Parathyroid adenoma (tissue), 2 donors: ENCODE data around the gene ADAMTS16.

Experiments used
- H2AFZ ChIP-seq: fragments of 300-600 bp; sonication (generic); one replicate; pipeline ENCODE4 v1.7.0; 2017; ENCODE audit warnings: antibody characterized with exemption, mild to moderate bottlenecking
- H3K27ac ChIP-seq: fragments of 300-600 bp; sonication (generic); one replicate; pipeline ENCODE4 v1.7.0; 2017
- H3K27me3 ChIP-seq: fragments of 300-600 bp; sonication (generic); one replicate; pipeline ENCODE4 v1.7.0; 2017; ENCODE audit warnings: low read length; ENCODE audit not compliant: control insufficient read depth, insufficient read depth
- H3K36me3 ChIP-seq: fragments of 300-600 bp; sonication (generic); one replicate; pipeline ENCODE4 v1.7.0; 2017; ENCODE audit warnings: low read length; ENCODE audit not compliant: control insufficient read depth, insufficient read depth
- H3K4me1 ChIP-seq: fragments of 300-600 bp; sonication (generic); one replicate; pipeline ENCODE4 v1.7.0; 2017; ENCODE audit warnings: control low read depth
- H3K4me2 ChIP-seq: fragments of 300-600 bp; sonication (generic); one replicate; pipeline ENCODE4 v1.7.0; 2017; ENCODE audit warnings: low read length
- H3K4me3 ChIP-seq: fragments of 300-600 bp; sonication (generic); one replicate; pipeline ENCODE4 v1.7.0; 2017; ENCODE audit warnings: low read depth, low read length
- H3K79me2 ChIP-seq: fragments of 300-600 bp; sonication (generic); one replicate; pipeline ENCODE4 v1.7.0; 2017; ENCODE audit warnings: control low read depth
- H3K9ac ChIP-seq: fragments of 300-600 bp; sonication (generic); one replicate; pipeline ENCODE4 v1.7.0; 2017; ENCODE audit warnings: mild to moderate bottlenecking
- H3K9me3 ChIP-seq: fragments of 300-600 bp; sonication (generic); one replicate; pipeline ENCODE4 v1.7.0; 2017; ENCODE audit warnings: low read length; ENCODE audit not compliant: control insufficient read depth
- TF ChIP-seq, protein P1 (sequence below): fragments of 300-600 bp; sonication (generic); IDR thresholded peaks from one replicate; pipeline ENCODE4 v1.7.0; 2017; ENCODE audit warnings: antibody characterized with exemption, mild to moderate bottlenecking
- donor health status: primary hyperparathyroidism.

Gene ADAMTS16

DNA sequence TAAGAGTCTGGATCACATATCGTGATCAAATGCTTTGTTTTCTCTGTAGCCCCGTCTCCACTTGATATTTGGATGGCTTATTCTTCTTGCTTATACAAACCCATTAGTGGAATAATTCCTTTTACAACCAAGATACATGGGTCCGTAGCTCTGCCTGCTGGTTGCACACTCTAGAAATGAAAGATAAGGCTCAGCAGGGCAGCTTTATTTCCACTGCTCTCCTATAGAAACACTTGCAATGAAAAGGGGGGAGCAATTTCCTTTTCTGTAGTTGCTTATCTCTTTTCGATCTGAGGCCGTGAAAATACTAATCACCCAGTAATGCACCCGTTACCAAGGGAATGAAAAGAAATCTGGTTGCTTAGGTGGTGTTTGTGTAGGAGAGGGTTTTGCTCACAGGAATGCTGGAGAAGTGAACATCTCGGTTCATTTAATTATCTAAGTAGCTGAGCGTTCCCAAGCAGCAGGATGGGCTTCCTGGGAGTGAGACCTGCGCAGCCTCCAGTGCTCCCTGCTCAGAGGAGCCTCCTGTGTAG is 131.7 kb downstream of the ADAMTS16 start:
- TF ChIP-seq, protein P1, sequence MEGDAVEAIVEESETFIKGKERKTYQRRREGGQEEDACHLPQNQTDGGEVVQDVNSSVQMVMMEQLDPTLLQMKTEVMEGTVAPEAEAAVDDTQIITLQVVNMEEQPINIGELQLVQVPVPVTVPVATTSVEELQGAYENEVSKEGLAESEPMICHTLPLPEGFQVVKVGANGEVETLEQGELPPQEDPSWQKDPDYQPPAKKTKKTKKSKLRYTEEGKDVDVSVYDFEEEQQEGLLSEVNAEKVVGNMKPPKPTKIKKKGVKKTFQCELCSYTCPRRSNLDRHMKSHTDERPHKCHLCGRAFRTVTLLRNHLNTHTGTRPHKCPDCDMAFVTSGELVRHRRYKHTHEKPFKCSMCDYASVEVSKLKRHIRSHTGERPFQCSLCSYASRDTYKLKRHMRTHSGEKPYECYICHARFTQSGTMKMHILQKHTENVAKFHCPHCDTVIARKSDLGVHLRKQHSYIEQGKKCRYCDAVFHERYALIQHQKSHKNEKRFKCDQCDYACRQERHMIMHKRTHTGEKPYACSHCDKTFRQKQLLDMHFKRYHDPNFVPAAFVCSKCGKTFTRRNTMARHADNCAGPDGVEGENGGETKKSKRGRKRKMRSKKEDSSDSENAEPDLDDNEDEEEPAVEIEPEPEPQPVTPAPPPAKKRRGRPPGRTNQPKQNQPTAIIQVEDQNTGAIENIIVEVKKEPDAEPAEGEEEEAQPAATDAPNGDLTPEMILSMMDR: no peak

DNA sequence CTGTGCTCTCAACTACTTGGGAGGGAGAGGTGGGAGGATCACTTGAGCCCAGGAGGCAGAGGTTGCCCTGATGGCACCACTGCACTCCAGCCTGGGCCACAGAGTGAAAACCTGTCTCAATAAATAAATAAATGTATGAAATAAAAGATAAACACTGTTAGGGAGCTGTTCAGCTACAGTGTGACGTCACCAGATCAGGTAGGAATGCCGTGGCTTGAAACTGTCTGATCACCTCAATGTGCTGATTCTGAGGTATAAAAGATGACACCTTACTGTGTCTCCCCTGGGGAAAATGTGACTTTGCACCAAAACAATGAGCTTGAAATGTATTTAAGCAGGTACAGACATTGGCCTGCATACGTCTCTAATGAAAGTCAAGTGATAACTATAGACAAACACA is 133.3 kb downstream of the ADAMTS16 start:
- H3K36me3 ChIP-seq: no peaks in the 10 kb centered on the region
- H3K27me3 ChIP-seq: no peaks in the 10 kb centered on the region
- H3K79me2 ChIP-seq: no peaks in the 10 kb centered on the region
- no peak overlapping the region for H3K27ac ChIP-seq
- TF ChIP-seq, protein P1: no peak
- H3K4me2 ChIP-seq: no peak overlapping the region
- H3K4me3 ChIP-seq: no peak overlapping the region
- no peak overlapping the region for H2AFZ ChIP-seq
- no peaks in the 10 kb centered on the region for H3K9me3 ChIP-seq
- no peaks in the 10 kb centered on the region for H3K4me1 ChIP-seq
- no peak overlapping the region for H3K9ac ChIP-seq

More for the DNA sequence above, 131.7 kb downstream of the ADAMTS16 start:
- peak overlapping the region; percentile 38 for H3K4me3 ChIP-seq
- no peak overlapping the region for H3K27ac ChIP-seq
- no peaks in the 10 kb centered on the region for H3K9me3 ChIP-seq
- no peak overlapping the region for H2AFZ ChIP-seq
- H3K79me2 ChIP-seq: no peaks in the 10 kb centered on the region
- H3K4me2 ChIP-seq: peak overlapping the region; percentile 64
- no peaks in the 10 kb centered on the region for H3K4me1 ChIP-seq
- no peak overlapping the region for H3K9ac ChIP-seq
- no peaks in the 10 kb centered on the region for H3K36me3 ChIP-seq
- H3K27me3 ChIP-seq: no peaks in the 10 kb centered on the region

DNA sequence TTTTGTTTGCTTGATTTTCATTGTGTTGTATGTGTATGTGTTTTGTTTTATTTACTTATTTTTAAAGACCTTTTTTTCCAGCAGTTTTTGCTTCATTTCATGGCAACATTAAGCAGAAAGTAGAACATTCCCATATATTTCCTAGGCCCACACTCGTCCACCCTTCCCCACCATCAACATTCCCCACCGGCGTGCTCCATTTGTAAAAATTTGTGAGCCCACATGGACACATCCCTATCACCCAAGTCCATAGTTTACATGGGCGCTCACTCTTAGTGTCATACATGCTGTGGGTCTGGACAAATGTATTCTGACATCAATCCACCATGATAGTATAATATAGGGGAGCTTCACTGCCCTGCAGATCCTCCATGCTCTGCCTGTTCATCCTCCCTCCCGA is 133.8 kb downstream of the ADAMTS16 start:
- Histone ChIP-seq H3K4me3 (no peak overlapping the region), H3K9ac (no peak overlapping the region), H2AFZ (no peak overlapping the region), H3K27me3 (no peaks in the 10 kb centered on the region), H3K9me3 (no peaks in the 10 kb centered on the region), H3K4me2 (no peak overlapping the region), H3K79me2 (no peaks in the 10 kb centered on the region), H3K36me3 (no peaks in the 10 kb centered on the region), H3K27ac (no peak overlapping the region), H3K4me1 (no peaks in the 10 kb centered on the region)
- TF ChIP-seq, protein P1: no peak

DNA sequence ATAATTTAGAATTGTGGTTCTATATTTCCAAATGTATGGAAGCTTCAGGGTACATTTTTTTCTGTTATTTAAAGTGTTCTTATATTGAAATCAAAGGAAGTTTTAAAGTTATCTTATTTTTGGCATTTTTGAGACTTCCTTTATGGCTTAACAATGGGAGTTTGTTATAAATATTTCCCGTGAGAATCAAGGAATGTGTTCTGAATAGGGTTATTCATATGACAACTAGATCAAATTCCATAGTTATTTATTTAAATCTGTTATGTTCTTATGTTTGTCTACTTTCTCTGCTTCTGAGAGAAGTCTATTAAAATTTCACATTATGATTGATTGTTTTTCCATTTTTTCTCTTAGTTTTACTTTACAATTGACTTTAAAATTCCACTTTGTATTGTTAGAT is 135.1 kb downstream of the ADAMTS16 start:
- Histone ChIP-seq H3K4me1 (no peaks in the 10 kb centered on the region), H2AFZ (no peak overlapping the region), H3K27ac (no peak overlapping the region), H3K4me3 (no peak overlapping the region), H3K4me2 (no peak overlapping the region), H3K79me2 (no peaks in the 10 kb centered on the region), H3K9me3 (no peaks in the 10 kb centered on the region), H3K27me3 (no peaks in the 10 kb centered on the region), H3K9ac (no peak overlapping the region), H3K36me3 (no peaks in the 10 kb centered on the region)
- TF ChIP-seq, protein P1: no peak

DNA sequence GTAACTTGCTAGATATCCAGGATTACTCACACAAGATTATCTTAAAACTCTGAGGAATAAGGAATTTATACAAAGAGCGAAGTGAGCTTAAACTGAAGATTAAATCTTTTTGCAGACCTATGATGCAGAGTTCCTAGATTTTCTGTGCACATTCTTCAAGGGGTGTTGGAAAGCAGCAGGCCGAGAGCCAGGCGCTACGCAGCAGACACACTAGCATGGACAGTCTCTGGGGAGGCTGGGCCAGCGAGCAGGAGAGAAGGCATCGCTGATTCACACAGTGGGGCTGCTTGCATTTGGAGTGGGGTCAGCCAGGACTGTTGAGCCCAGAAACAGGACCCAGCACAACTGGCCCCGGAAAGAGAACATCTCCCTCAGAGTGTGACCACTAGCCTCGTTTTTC is 136.3 kb downstream of the ADAMTS16 start:
- Histone ChIP-seq H3K27ac (no peak overlapping the region), H3K4me1 (no peaks in the 10 kb centered on the region), H3K9me3 (no peaks in the 10 kb centered on the region), H3K4me3 (no peak overlapping the region), H3K27me3 (no peaks in the 10 kb centered on the region), H3K36me3 (no peaks in the 10 kb centered on the region), H3K79me2 (no peaks in the 10 kb centered on the region), H2AFZ (no peak overlapping the region), H3K4me2 (no peak overlapping the region), H3K9ac (no peak overlapping the region)
- TF ChIP-seq, protein P1: no peak
